Epithelial cell of prostate (primary cell): ENCODE results near the gene MAP3K9.

Source experiments
- DNase-seq: peaks from one replicate; pipeline ENCODE4 v3.0.0-alpha.2; 2011; ENCODE audit warnings: low read depth, low spot score
- H3K27ac ChIP-seq: fragments of 450-650 bp; 2 replicates; pipeline ENCODE4 v1.5.1; 2017; ENCODE audit warnings: mild to moderate bottlenecking

The MAP3K9 gene

GRCh38 chr14:70731447-70732239 is 77.7 kb downstream of the MAP3K9 start:
- peak; percentile 88 for DNase-seq
- peak overlapping the region; percentile 94 for H3K27ac ChIP-seq

GRCh38 chr14:70730393-70730792 is 78.9 kb downstream of the MAP3K9 start:
- H3K27ac ChIP-seq = peak overlapping the region; percentile 94
- DNase-seq = no peak

- peak overlapping the region; percentile 50 for H3K27ac ChIP-seq
- DNase-seq = no peak
Measured at GRCh38 chr14:70726651-70727375, 82.5 kb downstream of the MAP3K9 start.

- no peak for DNase-seq
- H3K27ac ChIP-seq = peak overlapping the region; percentile 50
Measured at GRCh38 chr14:70724944-70725343, 84.4 kb downstream of the MAP3K9 start.

GRCh38 chr14:70724110-70724509 is 85.2 kb downstream of the MAP3K9 start:
- no peak for DNase-seq
- peak overlapping the region; percentile 50 for H3K27ac ChIP-seq

- DNase-seq = no peak
- H3K27ac ChIP-seq = peak overlapping the region; percentile 77
Measured at GRCh38 chr14:70723276-70723675, 86.0 kb downstream of the MAP3K9 start.

- peak overlapping the region; percentile 77 for H3K27ac ChIP-seq
- no peak for DNase-seq
Measured at GRCh38 chr14:70722418-70722817, 86.9 kb downstream of the MAP3K9 start.

- DNase-seq = no peak
- peak overlapping the region; percentile 77 for H3K27ac ChIP-seq
Measured at GRCh38 chr14:70721542-70721941, 87.8 kb downstream of the MAP3K9 start.

- peak overlapping the region; percentile 77 for H3K27ac ChIP-seq
- no peak for DNase-seq
Measured at GRCh38 chr14:70718383-70719118, 90.8 kb downstream of the MAP3K9 start.

- no peak for DNase-seq
- H3K27ac ChIP-seq = peak overlapping the region; percentile 77
Measured at GRCh38 chr14:70716958-70717357, 92.4 kb downstream of the MAP3K9 start.

- no peak for DNase-seq
- H3K27ac ChIP-seq = peak overlapping the region; percentile 77
Measured at GRCh38 chr14:70716483-70716882, 92.8 kb downstream of the MAP3K9 start.

GRCh38 chr14:70714055-70714550 is 95.2 kb downstream of the MAP3K9 start:
- peak overlapping the region; percentile 13 for H3K27ac ChIP-seq
- DNase-seq = no peak

GRCh38 chr14:70713511-70713916 is 95.8 kb downstream of the MAP3K9 start:
- peak overlapping the region; percentile 13 for H3K27ac ChIP-seq
- no peak for DNase-seq

GRCh38 chr14:70713096-70713495 is 96.2 kb downstream of the MAP3K9 start:
- H3K27ac ChIP-seq = peak overlapping the region; percentile 13
- DNase-seq = no peak

- no peak for DNase-seq
- H3K27ac ChIP-seq = no peak overlapping the region
Measured at GRCh38 chr14:70711451-70711850, 97.9 kb downstream of the MAP3K9 start.

- peak overlapping the region; percentile 62 for H3K27ac ChIP-seq
- no peak for DNase-seq
Measured at GRCh38 chr14:70709726-70710382, 99.5 kb downstream of the MAP3K9 start.

- DNase-seq = no peak
- no peak overlapping the region for H3K27ac ChIP-seq
Measured at GRCh38 chr14:70708717-70709570, 100.4 kb downstream of the MAP3K9 start.

GRCh38 chr14:70707138-70708038 is 101.9 kb downstream of the MAP3K9 start:
- DNase-seq = peak; percentile 83
- peak overlapping the region; percentile 48 for H3K27ac ChIP-seq
